Measurements from ENCODE around the gene CTAG1A.
"Not testable (repeated sequence)": the region's sequence is repeated elsewhere in the genome, so short reads cannot be mapped to it uniquely, and the experiment has no call there.

The CTAG1A gene

GRCh38 chrX:154584585-154585183, at the start of gene CTAG1A:
Gene CTAG1A, plus strand, starts transcription at chrX:154585133. Its CDS starts 74 bp downstream, at chrX:154585207.
- DNase-seq (ENCODE audit: insufficient read length, low spot score); FAIRE-seq: not testable (repeated sequence)

- no peak for TF ChIP-seq CTCF (IDR thresholded peaks at IDR 0.05; ENCODE audit: insufficient read depth, missing control alignments)
- FAIRE-seq, result no peak
- DNase-seq (ENCODE audit: insufficient read length, low spot score), result no peak
Measured at GRCh38 chrX:154535892-154536291, 49.0 kb upstream of the CTAG1A start.

GRCh38 chrX:154539077-154539476, 45.9 kb upstream of the CTAG1A start:
- FAIRE-seq (no peak), DNase-seq (ENCODE audit: insufficient read length, low spot score) (no peak)
- no peak for TF ChIP-seq CTCF (IDR thresholded peaks at IDR 0.05; ENCODE audit: insufficient read depth, missing control alignments)

- DNase-seq (ENCODE audit: insufficient read length, low spot score); FAIRE-seq: not testable (repeated sequence)
Measured at GRCh38 chrX:154540365-154540764, 44.6 kb upstream of the CTAG1A start.

GRCh38 chrX:154540897-154541535, 43.9 kb upstream of the CTAG1A start:
- FAIRE-seq (no peak), DNase-seq (ENCODE audit: insufficient read length, low spot score) (no peak)

GRCh38 chrX:154541589-154541895, 43.4 kb upstream of the CTAG1A start:
- DNase-seq (ENCODE audit: insufficient read length, low spot score) (no peak), FAIRE-seq (no peak)
- no peak for TF ChIP-seq CTCF (IDR thresholded peaks at IDR 0.05; ENCODE audit: insufficient read depth, missing control alignments)

More at GRCh38 chrX:154540897-154541535, 43.9 kb upstream of the CTAG1A start:
- TF ChIP-seq CTCF (IDR thresholded peaks at IDR 0.05; ENCODE audit: insufficient read depth, missing control alignments), result no peak

- no peak for FAIRE-seq
- no peak for DNase-seq (ENCODE audit: insufficient read length, low spot score)
- no peak for TF ChIP-seq CTCF (IDR thresholded peaks at IDR 0.05; ENCODE audit: insufficient read depth, missing control alignments)
Measured at GRCh38 chrX:154541896-154542722, 42.8 kb upstream of the CTAG1A start.
